Activated CD4-positive, alpha-beta T cell treated with anti-CD3 and anti-CD28 coated beads, Interleukin-2, amount 50 U/mL, for 24 hours (primary cell): ENCODE data around the gene DIO2.

Experiments
- DNase-seq, 2 donors: peaks; one replicate each; pipeline ENCODE4 v3.0.0-alpha.2; 2020; ENCODE audit warnings: low read depth in 1 of 2, low spot score in 1 of 2

Gene DIO2

DNA sequence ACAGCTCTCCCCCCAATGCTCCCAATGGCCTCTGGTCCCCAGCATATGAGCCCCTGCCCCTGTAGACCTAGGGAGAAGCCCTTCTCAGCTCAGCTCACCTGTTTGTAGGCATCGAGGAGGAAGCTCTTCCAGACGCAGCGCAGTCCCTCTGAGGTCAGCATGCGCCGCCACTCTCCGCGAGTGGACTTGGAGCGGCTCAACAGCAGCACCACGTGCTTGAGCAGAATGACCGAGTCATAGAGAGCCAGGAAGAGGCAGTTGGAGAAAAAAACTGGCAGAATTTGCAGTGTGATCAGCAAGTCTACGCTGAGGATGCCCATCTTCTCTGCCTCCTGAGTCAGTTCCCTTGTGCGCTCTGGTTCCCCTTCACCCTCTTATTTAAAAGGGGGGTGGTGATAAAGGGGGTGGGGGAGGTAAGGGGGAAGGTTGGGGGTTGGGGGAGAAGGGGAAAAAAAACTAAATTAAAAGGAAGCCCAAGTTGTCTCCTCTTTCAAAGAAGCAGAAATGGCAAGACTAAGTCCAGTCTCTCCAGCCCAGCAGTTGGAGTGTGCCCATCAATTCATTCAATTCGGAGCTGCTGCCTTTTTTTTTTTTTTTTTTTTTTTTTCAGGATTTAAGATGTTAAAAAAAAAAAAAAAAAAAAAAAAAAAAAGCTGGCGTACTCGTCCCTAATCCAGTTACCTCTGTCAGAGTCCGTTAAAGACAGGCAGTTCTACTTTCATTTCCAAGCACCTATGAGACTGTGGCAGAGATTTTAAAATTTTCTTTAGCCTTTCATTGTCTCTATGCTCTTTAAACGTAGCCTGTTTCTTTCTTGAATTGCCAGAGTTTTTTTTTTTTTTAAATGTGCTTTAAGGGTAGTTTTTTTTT lies at the start of gene DIO2:
Gene DIO2, minus strand, starts transcription at position 352 of the 870 bp plus-strand sequence. Its CDS starts 32 bp downstream, at position 320.
- no peak for DNase-seq

DNA sequence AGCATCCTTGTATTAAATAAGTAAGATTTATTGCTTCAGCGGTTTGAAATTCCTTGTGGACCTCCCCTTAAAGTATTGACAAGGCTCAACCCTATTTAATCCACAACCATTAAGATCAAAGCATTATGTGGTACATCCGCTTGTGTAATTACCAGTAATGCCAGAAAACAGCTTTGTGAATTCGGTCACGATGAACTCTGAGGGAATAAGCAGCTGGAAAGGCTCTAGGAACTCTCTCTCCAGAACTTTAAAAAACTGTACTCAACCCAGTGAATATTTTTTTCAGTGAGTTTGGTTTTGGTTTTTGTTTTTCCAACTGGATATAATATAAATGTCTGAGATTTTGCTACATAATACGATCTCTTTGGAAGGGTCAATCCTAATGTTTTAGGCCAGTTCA lies 49.3 kb upstream of the DIO2 start:
- no peak for DNase-seq

DNA sequence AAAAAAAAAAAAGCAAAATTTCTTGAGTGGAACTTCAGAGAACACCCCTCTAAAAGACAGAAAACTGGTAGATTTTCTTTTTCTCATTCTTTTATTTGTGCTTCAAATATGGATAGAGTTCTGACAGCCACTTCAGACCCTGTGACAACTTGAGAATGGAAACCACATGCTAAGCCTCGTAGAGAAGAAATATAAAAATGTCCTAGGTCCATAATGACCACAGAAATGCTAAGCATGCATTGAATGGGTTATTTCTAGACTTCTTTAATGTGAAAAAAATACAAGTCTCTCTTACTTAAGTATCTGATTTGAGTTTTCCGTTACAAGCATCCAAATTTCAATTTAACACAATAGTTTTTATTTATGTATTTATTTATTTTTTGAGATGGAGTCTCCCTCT lies 28.3 kb upstream of the DIO2 start:
- DNase-seq: no peak

DNA sequence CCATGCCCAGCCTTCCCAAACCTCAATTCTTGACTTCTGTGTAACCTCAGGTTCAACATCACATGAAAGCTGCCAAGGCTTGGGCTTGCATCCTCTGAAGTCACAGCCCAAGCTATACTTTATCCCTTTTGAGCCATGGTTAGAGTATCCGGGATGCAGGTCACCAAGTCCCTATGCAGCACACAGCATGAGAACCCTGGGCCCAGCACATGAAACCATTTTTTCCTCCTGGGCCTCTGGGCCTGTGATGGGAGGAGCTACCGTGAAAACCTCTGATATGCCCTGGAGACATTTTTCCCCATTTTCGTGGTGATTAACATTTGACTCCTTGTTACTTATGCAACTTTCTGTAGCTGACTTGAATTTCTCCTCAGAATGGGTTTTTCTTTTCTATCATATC lies 25.8 kb upstream of the DIO2 start:
- DNase-seq: no peak

DNA sequence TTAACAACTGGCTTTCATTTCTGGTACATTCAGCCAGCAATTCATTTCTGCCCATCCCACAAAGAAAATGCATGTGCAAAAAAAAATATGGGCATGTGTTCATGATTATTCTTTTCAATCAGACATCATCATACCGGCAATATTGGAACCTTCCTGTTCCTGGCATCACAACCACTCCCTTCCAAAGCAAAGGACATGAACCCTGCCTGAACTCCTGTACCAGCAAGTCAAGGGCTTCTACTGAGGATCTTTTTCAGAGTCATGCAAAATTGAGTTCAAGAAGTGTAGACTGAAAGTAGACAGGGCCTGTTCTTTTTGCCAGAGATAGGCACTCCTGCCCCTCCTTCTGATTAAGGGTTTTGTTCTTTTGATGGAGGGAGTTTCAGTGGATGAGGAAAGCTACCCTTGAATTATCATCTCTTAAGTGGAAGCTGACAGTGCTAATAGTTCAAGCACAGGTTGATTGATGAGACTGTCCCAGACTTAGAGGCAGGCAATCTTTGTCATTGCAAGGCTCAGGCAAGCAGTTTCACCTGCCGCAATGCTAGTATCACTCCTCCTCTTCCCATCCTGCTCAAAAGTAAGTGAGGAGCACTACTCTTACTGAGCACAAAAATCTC lies 22.3 kb upstream of the DIO2 start:
- no peak for DNase-seq

DNA sequence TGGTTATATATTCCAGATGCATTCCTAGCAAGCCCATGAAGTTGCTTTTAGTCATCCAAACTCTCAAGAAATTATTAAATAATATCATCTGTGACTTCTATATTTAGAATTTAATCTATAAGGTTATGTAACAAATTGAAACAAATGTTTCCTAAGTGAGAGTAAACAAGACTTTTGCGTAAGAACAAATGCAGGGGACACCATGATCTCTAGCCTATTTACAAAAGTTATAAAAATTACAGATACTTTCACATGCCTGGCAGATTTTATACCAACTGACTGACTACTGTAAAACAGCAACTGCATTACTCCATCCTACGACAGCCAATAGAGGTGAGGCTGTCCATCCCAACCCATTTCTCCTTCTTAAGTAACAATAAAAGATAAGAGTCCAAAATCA lies 20.4 kb upstream of the DIO2 start:
- no peak for DNase-seq

DNA sequence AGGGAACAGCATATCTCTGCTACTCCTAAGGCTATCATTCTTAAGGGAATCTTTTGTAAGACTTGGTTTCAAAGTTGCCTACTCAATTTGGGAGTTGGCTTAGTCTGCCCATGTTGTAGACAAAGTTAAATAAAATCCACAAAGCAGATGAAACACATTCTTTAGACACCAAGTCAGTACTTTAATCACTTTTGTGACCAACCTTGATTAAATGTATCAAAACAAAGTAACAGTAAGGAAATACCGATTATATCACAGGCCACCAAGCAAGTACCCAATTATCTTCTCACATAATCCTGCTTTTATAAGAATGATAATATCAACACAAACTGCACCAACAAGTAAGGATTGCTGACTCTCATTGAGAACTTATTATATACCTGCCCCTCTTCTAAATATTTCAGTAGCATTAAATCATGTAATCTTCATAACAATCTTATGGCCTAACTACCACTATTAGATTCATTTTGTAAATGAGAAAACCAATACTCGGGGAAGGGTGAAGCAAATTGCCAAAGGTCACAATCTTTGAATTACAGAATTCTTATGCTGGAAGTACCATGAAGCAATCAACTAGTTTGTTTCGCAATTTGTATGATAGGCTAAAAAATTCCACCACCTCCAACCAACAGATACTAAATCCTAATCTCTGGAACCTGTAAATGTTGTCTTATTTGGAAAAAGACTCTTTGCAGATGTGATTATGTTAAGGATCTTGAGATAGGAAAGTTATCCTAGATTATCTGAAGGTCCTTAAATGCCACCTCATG lies 12.6 kb upstream of the DIO2 start:
- no peak for DNase-seq

DNA sequence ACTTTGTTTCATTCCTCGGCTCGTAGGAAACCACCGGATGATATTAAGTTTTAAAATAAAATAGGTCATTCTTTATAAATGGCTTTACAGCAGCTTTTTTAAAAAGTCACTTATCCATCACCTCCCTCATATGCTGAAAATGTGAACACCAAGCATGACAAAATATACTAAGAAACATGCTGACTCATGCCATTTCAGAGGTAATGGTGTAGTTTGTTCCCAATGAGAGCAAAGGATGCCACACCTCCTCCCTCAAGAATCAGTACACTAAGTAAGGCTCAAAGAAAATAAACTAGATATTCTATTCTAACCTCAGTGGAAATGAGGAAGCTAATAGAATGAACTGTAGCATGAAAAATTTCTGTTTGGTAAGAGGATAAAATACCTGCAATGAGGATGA lies 5.5 kb upstream of the DIO2 start:
- DNase-seq: no peak

DNA sequence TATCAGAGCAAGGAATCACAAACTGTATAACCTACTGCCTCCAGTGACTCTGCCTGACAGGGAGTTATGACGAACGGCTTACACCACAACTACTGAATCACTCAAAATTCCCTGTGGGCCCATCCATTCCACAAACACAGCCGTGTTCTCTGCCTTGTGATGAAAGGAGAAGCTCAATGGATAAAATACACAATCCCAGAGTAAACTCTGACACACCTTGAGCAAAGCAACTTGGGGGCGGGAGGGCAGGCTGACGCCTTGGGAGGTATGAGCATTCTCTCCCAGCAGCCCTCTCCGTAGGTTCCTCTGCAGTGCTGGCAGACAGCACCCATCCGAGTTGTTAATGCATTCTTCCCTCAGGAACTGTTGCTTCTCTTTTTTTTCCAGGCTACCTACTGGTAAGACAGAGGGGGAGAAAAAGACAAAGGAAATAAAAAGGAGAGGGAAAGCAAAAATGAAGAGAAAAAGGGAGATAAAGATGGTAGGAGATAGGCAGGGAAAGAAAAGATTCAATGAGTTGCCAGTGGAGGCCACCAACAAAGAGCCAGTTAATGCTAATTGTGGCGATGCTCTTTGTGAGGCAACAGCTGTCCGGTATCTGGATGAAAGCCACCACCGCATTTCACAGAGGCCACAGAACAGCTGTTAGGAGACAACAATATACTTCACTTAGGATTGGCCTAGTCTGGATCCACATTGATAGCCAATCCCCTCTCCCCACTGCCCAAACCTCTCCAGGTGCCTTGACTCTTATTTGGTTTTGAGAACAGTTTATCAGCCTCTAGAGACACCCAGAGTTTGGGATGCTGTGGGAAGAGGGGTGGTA lies 4.7 kb upstream of the DIO2 start:
- DNase-seq: no peak

DNA sequence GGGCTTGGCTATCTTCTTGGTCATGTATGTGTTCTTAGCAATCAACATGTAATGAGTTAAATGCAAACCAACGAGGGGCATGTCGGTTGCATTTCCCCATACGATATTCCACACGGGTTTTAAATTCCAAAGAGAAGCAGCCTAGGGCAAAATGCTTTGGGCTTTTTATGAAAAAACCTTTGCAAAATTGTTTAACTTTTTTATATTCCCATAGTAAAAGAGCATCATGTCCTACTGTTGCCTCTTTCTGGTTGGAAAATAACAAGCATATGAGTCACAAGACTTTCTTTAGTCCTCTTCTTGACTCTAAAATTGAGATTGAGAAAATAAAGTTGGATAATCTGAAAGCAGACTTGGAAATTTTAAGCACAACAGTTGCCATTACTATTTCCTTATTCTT lies 3.8 kb upstream of the DIO2 start:
- no peak for DNase-seq

DNA sequence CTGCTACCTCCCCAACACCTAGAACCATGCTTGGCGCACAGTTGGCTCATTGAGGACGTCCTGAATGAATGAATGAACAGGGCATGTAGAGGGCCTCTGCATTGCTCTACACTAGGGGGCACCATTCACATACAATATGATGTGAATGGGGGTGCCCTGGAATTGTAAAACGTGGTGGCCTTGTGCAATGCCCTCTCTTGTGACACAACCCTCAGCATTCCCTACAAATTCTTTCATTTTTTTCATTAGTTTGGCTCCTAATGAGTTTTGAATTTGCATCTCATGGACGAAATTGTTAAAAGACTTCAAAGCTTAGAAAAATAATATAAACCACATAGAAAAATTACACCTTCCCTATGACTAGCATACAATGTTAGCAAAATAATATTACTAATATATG lies 2.3 kb upstream of the DIO2 start:
- no peak for DNase-seq

DNA sequence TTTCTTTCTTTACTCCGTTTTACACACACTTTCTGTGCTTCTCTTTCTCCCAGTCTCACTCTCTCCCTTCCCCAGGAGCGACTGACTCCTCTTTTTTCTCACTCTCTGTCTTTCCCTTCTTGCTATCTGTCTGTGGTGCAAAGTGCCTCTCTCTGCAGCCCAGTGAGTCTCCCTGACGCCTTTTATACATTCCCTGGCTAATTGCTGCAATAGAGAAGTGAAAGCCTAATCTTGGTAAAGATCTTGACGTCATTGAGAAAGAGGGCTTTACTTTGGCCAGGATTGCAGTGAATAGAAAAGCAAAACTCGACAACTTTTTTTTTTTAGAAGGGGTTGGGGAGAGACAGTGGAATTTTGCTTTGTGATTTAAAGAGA lies 706 bp upstream of the DIO2 start:
- no peak for DNase-seq

DNA sequence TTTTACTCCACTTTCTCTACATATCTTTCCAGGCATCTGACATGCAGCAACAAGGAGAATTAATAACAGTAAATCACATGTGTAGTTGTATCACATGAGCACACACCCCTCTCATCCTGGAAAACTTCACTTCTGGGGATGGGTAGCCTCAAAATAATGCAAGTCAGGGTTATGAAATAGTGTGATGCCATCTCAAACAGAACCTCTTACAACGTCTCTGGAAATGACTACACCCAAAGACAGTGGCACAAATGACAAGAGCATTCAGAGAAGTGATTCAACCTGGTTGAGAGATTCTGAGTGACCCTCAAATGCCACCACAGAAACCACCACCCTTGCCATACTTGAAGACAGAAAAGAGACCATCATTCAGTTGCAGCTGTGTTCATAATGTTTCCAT lies 2.8 kb downstream of the DIO2 start:
- no peak for DNase-seq

DNA sequence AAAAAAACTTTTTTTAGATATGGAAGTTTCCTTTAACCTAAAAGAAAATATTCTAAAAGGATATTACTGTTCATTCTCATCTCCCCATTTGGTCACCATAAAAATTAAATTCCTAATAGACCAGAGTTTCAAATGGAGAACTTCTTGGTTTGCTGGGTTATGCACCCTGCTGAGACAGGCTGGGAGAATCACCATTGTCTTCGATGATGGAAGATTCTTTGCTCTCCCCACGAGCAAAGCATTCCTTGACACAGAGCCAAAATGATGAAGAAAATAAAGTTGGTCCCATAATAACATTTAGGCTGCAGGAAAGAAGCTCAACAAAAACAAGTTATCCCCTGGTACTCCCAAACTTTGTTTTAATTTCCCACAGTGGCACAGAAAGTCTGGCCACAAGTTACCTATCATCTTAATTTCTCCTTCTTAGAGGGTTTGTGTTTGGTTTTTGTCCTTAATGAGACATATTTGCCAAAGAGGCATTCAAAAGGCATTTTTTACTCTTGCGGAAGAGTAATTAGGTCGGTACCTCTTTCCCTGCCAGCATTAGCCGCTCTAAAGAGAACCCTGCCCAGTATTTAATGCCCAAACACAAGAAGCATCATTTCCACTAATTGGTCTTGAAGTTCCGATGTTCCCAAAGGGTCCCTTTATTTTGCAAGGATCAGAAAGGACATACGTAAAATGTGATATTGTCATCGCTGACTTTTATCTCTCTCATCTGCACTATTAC lies 4.8 kb downstream of the DIO2 start:
- no peak for DNase-seq

DNA sequence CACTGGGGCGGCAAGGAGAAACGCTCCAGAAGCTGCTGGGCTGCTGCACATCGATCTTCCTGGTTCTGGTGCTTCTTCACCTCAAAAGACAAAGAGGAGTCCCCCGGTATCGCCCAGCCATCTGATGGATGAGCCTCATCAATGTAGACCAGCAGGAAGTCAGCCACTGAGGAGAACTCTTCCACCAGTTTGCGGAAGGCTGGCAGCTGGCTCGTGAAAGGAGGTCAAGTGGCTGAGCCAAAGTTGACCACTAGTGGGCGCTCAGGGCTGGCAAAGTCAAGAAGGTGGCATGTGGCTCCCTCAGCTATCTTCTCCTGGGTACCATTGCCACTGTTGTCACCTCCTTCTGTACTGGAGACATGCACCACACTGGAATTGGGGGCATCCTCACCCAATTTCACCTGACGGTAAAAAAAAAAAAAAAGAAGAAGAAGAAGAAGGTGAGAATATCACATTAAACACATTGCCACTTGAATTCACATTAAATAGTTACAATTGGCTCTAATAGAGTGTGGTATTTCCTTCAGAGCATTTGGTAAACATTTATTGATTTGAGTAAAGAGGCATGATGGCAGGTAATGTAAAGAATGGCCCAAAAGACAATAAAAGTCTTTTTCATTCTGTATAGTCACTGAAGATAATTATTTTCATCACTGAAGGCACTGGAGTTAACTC lies 8.3 kb downstream of the DIO2 start:
- DNase-seq: no peak

DNA sequence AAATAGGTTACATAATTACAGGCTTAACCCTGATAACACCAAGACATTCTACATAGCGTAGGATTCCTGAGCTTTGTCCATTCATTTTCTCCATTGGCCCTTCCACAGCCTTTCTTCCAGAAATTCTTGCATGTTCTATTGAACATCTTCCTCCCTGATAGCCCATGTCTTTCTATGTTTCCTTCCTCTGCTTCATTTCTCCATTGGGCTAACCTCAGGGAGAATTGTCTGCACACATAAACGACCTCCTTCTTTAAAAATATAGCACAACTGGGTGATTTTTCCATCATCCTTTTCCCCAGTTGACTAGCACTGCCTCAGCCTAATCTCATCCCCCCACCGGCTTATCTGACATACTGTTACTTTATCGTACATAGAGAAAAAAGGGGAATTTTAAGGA lies 11.2 kb downstream of the DIO2 start:
- DNase-seq: no peak

DNA sequence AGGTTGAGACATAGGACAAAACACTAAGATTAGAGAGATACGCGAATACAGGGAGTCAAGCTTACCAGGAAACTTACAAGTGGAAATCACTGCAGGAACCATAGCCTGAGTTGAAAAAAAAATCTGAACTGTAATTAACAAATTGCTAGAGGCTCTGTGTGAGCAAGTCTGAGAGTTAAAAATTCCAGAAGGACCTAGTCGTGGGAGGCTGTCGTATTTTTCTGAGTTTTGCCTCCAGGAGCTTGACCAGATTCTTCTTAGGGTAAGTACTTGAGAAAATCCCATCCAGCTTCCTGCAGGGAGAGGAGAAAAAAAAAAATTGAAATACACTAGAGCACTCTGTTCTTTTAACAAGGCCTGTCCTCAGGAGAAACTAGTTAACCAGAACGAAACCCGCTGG lies 22.7 kb downstream of the DIO2 start:
- DNase-seq: no peak

DNA sequence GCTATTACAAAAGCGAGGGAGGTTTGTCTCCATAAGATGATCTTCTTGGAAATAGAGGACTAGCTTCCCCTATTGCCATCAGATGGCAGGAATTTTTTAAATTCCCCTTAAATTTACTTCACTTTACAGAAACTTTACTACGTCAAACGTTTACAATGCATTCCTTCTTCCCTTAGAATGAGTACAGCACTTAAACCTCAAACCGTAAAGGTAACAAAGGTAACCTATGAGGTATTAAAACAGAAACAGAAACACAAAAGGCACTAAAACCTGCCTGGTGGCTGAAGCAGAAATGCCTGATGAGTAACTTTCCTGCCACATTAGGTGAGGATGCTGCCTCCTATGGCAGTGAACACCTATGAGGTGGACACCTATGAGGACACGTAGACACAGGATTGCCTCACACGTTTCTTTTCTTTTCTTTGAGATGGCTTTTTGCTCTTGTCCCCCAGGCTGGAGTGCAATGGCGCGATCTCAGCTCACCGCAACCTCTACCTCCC lies 25.0 kb downstream of the DIO2 start:
- DNase-seq: no peak

DNA sequence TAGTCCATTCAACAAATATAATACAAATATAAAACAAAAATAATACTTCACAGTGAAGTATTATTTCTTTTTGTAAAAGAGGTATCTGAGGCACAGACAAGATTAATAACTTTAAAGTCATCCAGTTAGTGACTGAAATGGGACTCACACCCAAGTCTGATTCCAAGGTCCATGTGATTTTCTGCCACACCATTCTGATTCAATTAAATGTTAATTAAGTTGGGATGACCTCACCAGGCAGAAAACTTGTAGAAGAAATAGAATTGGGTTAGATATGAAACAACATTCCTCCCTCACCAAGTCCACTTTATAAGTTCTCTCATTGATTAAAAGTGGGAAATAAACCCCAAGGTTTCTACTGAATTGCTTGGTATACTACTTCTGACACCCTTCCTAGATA lies 34.4 kb downstream of the DIO2 start:
- DNase-seq: no peak
